HG03460 (cell line): Measurements from ENCODE around the gene VWDE.

Experiments
- ATAC-seq: cut with Tn5 transposase; IDR thresholded peaks from one replicate; pipeline ENCODE4 v1.9.1; 2021; ENCODE audit not compliant: unreplicated experiment

Gene VWDE

DNA sequence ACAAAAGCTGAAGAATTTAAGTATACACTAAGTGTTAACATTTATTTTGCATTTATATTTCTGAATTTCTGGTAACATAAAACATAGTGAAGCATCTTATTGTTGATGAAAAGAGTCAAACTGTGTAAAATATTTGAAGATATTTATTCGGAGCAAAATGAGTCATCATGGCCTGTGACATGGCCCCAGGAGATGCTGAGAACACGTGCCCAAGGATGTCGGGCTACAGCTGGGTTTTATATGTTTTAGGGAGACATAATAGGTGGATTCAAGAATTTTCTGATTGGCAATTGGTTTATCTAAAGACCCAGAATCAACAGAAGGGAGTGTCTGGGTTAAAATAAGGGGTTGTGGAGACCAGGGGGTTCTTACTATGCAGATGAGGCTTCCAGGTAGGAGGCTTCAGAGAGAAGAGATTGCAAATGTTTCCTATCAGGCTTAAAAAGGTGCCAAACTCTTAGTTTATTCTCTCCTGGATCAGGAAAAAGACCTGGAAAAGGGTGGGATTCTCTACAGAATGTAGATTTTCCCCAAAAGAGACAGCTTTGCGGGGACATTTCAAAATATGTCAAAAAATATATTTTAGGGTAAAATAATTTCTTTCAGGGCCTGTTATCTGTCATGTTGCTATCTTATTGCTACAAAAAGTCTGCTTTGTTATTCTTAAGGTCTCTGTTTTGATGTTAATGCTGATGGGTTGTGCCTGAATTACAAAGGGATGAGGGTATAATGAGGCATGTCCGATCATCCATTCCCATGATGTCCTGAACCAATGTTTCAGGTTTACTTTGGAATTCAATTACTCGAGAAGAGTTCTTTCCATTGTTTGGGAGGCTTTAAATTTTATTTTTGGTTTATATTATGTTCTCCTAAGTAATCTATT is 74.5 kb downstream of the VWDE start:
- ATAC-seq = no peak

DNA sequence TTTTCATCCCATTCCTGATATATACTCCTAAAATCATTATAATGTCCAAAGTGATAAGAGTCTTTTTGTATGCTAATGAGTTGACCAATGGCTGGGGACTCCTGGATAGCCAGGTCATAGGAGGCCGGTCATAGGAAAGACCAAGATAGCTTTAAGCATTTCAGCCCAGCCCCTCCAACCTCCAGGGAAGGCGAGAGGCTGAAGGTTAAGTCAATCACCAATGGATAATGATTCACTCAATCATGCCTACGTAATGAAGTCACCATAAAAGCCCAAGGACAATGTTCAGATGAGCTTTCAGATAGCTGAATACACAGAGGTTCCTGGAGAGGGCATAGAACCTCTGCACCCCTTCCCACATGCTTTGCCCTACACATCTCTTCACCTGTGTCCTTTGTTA is 75.7 kb downstream of the VWDE start:
- ATAC-seq = no peak

DNA sequence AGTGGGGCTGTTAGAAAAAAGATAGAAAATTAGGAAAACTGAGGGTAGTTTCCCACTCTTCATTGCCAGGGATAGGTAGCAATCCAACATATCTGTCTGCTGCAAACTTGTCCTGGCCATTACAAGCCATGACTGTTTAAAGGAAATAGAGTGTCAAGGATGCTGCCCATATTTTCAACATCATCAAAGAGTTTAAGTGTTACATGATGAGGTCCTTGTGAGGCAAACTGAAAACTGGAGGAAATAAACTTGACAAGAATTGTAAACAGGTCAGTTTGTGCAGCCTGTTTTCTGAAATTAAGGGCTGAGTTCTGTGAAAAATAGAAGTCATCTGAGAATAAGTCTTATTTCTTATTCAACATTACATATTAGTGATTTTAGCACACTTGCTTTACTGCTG is 78.0 kb downstream of the VWDE start:
- ATAC-seq = no peak

DNA sequence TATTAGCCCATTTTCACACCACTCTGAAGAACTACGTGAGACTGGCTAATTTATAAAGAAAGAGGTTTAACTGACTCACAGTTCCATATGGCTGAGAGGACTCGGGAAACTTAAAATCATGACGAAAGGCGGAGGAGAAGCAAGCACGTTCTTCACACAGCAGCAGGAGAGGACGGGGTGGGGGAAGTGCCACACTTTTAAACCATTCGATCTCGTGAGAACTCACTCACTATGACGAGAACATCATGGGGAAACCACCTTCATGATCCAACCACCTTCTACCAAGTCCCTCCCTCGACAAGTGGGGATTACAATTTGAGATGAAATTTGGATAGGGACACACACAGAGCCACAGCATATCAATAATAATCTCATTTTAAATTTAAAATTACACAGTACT is 80.2 kb downstream of the VWDE start:
- ATAC-seq = no peak

DNA sequence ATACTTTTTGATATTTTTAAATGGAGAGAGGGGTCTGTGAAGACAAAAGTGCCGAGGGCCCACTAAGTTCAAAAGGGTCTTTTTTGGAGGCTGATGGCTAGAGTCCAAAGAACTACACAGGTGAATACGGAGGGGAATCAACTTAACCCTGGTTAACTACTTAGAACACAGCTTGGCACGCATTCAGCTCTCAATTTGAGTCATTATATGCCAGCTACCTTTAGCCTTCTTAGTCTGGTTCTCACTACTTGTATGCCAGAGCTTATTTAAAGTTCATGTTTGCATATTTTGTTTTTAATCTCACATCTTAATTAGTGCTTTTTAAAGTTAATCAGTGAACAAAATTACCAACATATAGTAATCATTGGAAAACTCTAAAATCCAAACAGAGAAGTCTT is 80.8 kb downstream of the VWDE start:
- peak; percentile 57 for ATAC-seq

DNA sequence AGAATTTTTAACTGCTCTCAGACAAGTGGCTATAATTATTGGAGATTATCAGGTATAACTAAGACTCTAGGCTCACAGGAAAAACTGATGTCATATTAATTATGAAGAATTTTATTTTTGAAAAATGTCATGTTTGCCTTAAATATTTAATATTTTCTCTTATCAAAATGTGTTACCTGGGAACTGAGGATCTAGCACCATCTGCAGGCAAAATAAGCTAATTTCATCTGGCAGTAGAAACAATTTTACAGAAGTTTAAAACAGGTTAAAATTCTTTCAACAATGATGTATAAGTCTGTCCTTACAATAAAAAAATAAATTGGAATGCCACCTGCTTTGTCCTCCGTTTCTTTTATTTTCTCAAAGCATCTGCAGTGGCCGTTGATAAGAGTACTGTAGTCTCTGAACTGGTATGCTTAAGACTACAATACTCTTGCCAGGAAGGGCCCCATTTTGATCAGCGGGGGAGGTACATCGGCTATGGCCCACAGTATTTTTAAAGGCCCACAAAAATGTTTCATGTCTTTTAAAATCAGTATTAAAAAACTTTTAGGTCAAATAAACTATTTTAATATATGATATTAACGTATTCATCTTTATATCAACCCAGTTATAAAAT is 81.3 kb downstream of the VWDE start:
- ATAC-seq = no peak

DNA sequence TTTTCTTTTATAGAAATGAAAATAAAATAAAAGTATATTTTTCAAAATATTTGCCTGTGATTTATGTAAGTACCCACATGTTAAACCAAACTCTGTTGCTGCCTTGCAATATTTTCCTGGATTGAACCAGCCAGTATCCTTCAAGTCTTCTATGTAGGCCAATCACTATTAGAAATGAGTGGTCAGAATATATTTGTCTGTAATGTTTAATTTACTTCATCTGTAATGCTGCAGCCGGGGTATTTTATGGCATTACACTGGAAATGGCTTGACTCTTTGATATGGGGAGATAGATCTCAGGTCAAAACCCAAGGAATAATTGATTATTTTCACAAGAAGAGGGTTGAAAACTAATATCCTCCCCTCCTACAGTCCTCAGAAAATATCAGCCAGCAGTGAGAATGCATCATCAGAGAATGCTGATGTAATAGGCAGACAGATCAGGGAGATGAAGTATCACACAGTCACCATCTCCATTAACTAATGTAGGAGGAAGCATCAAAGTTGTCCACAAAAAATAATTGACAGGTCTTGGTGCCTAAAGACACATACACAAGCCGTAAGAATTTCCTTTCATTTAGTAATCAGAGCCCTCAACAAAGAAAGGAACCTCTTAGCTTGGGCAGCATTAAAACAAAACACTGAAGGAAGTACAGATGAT is 82.5 kb downstream of the VWDE start:
- no peak for ATAC-seq

DNA sequence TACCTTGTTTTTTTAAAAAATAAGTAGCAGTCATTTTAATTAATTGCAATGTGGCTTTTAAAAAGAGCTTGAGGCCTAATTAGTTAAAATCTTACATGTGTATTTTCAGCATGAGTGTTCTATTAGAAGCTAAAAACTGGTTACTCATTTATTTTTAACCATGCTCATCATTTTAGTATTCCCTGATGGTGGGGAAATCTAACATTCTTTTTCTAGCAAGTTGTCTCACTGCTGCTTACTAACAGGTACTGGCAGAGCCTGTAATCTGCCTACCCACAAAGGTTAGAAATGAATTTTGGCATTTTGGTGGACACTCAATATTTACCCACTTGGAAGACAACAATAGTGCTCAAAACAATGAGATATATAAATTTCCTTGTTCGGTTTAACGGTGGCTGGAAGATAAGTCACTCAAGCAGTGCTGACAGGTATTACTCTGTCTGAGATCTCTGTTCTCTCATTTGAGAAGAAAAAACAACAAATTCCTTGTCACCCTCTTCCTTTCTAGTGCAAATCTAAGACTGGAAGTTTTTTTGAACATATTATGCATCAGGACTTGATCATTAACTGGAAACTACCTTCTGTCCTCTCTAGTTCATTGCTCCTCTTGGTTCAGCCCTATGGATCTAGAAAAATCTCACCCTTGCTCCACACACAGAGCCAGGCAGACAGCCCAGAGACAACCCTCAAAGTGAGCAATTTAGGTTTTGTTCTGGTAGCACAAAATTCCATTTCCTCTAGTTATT is 83.3 kb downstream of the VWDE start:
- no peak for ATAC-seq

DNA sequence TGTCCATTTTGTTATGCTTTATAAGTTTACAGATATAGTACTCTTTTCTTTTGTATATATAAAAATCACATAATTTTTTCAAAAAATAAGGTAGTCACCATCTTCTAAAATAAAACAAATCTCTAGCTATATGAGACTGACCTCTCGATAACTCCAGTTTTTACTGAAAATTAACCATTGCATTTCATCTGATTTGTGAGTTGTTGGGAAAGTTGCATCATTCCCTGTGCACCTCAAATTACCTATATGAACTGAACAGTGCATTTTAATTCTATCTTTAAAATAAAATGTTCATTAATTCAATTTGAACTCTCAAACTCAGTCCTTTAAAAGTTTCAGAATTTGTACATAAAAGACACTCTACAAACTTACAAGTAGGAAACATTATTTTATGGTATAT is 86.0 kb downstream of the VWDE start:
- ATAC-seq = no peak

DNA sequence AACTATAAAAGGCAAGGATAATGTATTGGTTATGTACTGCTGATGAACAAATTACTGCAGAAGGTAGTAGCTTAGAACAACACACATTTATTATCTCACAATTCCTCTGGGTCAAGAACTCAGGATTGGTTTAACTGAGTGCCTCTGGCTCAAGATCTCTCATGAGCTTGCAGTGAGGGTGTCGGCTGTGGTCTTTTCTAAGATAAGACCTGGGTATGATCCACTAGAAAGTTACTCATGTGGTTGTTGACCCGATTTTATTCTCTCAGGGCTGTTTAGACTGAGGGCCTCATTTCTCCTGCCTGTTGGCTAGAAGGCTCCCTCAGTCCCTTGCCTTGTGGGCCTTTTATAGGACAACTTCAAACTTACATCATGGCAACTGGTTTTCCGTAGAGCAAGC is 86.7 kb downstream of the VWDE start:
- ATAC-seq = no peak

DNA sequence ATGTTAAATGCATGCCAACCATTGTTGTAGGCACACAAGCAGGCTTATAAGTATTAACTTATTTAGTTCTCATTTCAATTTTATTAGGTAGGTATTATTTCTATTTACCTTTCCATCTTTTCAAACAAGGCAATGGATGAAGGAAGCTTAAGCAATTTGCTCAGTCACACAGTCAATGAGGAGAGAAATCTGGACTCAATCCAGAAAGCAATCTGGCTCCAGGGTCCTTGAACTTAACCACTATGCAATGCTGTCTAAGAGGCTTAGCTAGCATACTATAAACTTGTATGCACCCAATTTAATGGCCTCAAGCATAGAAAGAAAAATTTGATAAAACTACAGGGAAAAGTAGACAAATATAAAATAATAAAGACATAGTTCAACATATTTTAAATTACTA is 88.6 kb downstream of the VWDE start:
- ATAC-seq = no peak

DNA sequence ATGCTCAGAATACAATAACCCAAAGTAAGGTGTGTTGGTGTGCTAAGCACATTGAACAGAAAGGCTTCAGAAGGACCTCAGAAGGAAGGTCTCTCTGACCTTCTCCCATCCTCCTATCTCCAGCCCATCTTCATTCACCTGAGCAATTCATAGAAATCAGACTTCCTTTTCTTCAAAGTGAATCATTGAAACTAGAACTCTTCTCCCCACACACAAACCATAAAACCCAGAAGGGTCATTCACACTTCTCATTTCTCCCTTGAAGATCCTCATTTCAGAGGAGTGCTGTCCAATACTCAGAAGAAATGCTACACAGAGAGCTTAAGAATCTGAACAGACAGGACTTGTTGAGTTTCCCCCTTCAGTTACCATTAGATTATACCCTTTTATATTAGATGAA is 89.5 kb downstream of the VWDE start:
- ATAC-seq = peak; percentile 57

DNA sequence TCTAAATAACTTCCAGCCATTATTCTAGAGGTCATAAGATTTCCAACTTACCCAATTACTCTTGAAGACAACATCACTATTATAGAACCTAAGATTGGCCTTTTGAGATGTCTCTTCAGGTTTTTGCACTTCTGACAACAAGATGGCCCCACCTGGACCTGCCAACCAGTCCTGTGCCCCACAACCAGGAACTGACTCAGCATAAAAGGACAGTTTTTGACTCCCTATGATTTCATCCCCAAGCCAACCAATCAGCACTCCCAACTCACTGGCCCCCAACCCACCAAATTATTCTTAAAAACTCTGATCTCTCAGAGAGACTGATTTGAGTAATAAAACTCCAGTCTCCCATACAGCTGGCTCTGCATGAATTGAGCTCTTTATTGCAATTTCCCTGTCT is 98.2 kb downstream of the VWDE start:
- ATAC-seq = no peak

DNA sequence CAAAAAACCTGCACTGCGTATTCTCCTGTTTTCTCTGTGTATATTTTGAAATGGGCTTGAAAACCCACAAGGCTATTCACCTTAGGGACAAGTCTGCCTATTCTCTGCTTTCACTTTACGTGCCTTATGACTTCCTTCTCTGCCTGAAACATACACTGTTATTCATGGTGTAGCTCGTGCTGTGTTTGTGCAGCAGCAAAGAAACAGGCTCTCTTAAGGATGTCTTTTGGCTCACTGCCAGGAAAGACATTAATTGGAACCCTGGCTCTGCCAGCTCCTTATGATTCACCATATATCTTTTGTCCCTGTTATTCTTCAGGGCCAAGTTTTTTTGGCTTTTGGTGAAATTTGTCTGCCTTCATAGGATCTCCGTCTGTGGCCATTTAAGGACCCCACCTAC is 100.2 kb downstream of the VWDE start:
- no peak for ATAC-seq

DNA sequence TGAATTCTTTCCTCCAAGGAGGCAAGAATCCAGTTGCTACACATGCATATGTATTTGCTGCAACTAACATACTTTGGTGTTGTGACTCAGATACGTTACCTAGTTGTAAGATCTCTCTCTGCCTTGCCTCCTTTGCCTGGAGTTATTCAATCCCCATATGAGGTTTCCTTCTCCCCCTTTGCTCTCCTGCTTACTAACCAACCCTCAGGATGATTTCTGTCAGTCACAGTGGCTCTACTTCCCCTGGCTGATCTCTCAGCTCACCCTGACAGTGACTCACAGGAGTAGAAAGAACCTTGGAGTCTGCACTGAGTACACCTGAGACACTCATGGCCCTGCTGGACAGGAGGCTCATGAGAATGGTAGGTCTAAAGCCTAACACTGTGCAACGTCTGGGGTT is 100.6 kb downstream of the VWDE start:
- no peak for ATAC-seq

DNA sequence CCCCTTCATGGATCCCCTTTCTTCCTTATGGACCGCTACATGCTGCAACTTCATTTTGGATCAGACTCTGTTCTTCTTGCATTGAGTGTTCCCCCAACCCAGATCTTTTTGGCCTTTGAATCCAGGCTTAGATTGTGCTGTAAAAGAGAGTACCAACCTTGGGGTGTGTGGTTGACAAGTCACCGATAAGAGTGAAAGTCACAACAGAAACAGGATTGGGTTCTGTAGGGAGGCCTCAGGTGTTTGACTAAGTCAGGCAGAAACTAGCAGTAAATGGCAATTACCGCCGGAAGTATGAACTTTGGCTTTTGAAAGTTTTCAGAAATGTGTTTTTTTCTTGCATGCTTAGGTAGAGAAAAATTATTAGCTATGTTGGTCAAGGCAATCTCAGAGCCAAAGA is 103.2 kb downstream of the VWDE start:
- ATAC-seq = no peak

DNA sequence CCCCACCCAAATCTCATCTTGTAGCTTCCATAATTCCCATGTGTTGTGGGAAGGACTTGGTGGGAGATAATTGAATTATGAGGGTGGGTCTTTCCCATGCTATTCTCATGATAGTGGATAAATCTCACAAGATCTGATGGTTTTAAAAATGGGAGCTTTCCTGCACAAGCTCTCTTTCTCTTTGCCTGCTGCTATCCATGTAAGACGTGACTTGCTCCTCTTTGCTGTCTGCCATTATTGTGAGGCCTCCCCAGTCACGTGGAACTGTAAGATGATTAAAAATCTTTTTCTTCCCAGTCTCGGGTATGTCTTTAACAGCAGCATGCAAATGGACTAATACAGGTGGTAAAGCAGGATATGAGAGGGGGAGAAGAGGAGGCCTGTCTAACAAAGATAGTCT is 104.3 kb downstream of the VWDE start:
- ATAC-seq = no peak

DNA sequence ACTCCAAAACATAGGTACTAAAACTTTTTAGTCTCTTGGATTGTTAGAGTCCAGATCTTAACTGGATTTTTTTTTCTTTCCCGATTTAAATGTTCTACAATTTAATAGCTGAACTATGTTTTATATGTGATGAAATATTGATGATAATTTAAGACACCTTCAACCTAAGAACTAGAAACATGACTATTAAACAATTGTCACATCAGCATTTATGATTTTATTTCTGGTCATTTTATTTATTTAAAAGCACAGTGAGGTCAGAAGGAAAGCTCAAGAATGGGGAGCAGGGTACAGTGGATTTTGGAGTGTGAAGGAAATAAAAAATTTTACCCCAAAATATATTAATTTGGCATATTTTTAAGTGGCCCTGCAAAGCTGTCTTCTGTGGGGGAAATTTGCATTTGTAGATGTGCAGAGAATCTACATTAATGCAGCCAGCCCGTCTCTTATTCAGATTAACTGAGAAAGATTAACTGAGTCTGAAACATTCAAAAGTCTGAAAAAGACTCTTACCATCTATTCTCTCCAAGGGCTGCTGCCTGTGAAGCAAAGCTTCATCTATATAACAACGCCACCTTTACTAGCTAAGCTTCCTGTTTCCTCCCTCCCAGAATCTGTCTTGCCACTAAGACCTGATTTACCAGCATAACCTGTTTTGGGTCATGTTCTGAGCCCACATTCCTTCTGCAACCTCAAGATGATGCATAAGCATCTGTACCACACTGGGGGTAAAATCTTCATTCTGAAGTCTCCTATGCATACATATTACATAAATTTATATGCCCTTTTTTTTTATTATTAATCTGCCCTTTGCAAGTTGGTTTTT is 106.2 kb downstream of the VWDE start:
- no peak for ATAC-seq

DNA sequence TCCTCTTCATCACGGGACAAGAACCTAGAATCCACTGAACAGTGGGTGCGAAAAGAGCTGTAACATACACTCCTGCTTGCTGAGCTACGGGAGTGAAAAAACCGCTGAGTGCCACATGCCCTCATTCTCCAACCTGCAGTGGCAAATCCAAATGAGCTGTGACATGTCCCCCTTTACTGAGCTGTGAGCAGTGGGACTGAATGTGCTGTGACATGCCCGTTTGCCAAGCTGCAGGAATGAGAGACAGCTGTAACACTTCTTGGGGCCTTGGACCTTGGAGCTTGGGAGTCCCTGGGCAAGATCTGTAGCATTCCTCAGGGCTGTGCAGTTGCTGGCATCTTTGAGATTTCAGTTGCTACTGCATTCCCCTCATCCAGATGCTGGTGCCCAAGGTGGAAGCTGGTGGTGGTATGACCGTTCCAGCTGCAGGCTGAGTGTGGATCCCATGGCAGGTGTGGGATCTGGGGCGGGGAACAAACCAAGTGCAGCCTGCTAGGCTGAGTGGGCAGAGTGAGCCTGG is 107.6 kb downstream of the VWDE start:
- ATAC-seq = no peak

DNA sequence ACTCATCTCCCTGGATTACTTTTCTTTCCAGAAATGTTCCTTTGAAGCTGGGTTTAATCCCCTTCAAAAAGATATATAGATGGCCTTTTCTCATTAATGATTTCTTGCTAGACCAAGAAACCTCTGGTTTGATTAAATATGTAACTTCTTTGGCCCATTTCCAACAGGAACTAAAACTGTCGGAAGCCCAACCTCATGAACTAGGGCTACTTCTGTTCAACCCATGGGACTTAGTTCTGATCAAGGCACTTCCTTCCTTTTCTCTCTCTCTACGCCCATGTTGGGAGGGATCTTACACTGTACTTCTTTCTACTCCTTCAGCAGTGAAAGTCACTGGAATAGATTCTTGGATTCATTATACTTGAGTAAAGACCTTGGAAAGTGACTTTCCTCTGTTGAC is 109.0 kb downstream of the VWDE start:
- no peak for ATAC-seq
